Endothelial cell of umbilical vein (primary cell): ENCODE measurements around the gene CACNA1A.
"Not testable (repeated sequence)": the region's sequence is repeated elsewhere in the genome, so short reads cannot be mapped to it uniquely, and the experiment has no call there.

Experiments used
- EZH2 ChIP-seq: IDR thresholded peaks from 2 replicates; pipeline ENCODE4 v1.6.1; 2012; ENCODE audit warnings: borderline replicate concordance, low read depth, mild to moderate bottlenecking, moderate library complexity, low read length, inconsistent platforms; ENCODE audit not compliant: severe bottlenecking
- JUN ChIP-seq: IDR thresholded peaks from 2 replicates; pipeline ENCODE4 v1.6.1; 2011; ENCODE audit warnings: borderline replicate concordance, low read depth; ENCODE audit not compliant: insufficient read length, insufficient read depth
- MYC ChIP-seq: IDR thresholded peaks from one replicate; pipeline ENCODE4 v1.6.1; 2011; ENCODE audit warnings: mild to moderate bottlenecking, low read depth, low read length
- POLR2A ChIP-seq: IDR thresholded peaks from 2 replicates; pipeline ENCODE4 v1.6.1; 2012; ENCODE audit warnings: low read depth, mild to moderate bottlenecking, control low read depth, low read length
- TF ChIP-seq, protein P1 (sequence below), 2 donors: IDR thresholded peaks; 1 replicate in 1 of 2; 2 replicates in 1 of 2; pipeline ENCODE4 v1.5.1; 2011; ENCODE audit warnings: low read length in 2 of 2, mild to moderate bottlenecking in 2 of 2, moderate library complexity in 2 of 2, control low read depth in 1 of 2, inconsistent platforms in 1 of 2, low read depth in 1 of 2; ENCODE audit not compliant: insufficient read depth in 1 of 2; ENCODE audit errors: extremely low read depth in 1 of 2
- TF ChIP-seq, protein P2 (sequence below): IDR thresholded peaks from 2 replicates; pipeline ENCODE4 v1.6.1; 2011; ENCODE audit not compliant: insufficient read depth, insufficient read length

DNA sequence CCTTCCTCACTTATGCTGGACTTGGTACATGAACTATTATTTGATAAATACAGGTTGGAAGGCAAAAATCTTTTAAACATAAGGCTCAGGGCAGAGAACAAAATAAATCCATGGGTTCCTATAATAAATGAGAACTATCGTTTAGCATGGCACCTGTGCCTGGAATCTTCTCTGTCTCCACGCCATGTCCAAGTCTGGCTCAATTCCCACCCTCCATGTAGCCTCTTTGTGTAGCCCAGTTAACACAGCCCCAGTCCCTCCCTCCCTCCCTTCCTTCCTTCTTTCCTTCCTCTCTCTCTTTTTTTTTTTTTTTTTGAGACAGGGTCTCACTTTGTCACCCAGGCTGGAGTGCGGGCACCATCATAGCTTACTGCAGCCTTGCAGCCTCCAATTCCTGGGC, 144.6 kb downstream of the CACNA1A start:
- TF ChIP-seq POLR2A, EZH2, MYC, JUN: not testable (repeated sequence)
- TF ChIP-seq, protein P1, sequence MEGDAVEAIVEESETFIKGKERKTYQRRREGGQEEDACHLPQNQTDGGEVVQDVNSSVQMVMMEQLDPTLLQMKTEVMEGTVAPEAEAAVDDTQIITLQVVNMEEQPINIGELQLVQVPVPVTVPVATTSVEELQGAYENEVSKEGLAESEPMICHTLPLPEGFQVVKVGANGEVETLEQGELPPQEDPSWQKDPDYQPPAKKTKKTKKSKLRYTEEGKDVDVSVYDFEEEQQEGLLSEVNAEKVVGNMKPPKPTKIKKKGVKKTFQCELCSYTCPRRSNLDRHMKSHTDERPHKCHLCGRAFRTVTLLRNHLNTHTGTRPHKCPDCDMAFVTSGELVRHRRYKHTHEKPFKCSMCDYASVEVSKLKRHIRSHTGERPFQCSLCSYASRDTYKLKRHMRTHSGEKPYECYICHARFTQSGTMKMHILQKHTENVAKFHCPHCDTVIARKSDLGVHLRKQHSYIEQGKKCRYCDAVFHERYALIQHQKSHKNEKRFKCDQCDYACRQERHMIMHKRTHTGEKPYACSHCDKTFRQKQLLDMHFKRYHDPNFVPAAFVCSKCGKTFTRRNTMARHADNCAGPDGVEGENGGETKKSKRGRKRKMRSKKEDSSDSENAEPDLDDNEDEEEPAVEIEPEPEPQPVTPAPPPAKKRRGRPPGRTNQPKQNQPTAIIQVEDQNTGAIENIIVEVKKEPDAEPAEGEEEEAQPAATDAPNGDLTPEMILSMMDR (IDR thresholded peaks at IDR 0.05; ENCODE audit: extremely low read depth in 1 of 2, insufficient read depth in 1 of 2, low read depth in 1 of 2, low read length in 2 of 2): not testable (repeated sequence)
- TF ChIP-seq, protein P2, sequence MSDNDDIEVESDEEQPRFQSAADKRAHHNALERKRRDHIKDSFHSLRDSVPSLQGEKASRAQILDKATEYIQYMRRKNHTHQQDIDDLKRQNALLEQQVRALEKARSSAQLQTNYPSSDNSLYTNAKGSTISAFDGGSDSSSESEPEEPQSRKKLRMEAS: not testable (repeated sequence)
